ENCODE measurements around the gene ARAP2.

ARAP2 gene

DNA sequence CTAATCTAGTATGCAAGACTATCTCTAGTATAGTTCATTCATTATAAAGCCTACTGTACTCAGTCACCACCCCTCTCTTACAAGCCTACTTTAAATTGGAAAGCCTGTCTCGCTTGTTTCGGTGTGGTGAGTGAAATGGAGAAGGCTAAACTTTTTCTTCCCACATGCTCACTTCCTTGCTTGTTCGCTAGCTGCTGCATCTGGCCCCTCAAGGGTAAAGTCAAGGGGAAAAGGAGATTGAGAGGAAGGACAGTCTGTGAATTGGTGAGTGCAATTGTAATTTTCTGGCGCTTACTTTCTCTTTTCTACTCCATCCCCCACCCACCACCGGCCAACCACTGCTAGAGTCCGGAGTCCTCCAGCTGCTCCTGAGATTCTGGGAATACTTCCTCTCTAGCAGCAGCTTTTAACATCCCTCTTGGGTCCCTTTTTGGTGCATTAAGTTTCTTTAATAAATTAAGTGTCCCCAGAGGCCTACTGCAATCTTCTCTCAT is 12.1 kb upstream of the ARAP2 start:
- Histone ChIP-seq H3K36me3 (ENCODE audit: control insufficient read depth in 2 of 2, insufficient read depth in 2 of 2, low read length in 2 of 2) (no peaks in the 10 kb centered on the region), H3K27me3 (ENCODE audit: control insufficient read depth in 1 of 2, insufficient read depth in 2 of 2, low read length in 2 of 2) (no peaks in the 10 kb centered on the region), H3K9me3 (ENCODE audit: control insufficient read depth in 2 of 2, low read length in 2 of 2) (no peaks in the 10 kb centered on the region), H3K4me1 (ENCODE audit: control insufficient read depth, insufficient read depth, low read length) (no peaks in the 10 kb centered on the region), H3K27ac (ENCODE audit: low read length) (no peak overlapping the region), H3K9ac (ENCODE audit: low read length in 2 of 2) (no peak overlapping the region), H3K4me3 (ENCODE audit: low read length in 2 of 2) (no peak overlapping the region)

DNA sequence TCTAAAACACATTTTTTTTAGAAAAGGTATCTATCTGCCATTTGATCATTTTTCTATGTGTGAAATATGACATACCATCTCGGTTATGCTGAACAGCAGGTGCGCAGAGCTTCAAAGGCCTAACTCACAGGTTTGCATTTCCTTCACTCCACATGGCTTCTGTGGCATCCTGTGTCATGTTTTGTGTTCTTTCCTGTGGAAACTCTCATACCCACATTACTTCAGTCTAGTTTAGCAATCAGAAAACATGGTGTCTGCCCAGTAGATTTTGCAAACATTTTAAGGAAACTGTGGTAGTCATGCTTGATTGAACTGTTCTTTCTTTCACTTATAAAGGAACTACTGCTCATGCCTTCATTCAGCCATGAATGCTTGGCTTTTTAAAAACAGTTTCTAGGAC is 11.3 kb upstream of the ARAP2 start:
- Histone ChIP-seq H3K4me3 (ENCODE audit: low read length in 2 of 2) (no peak overlapping the region), H3K9ac (ENCODE audit: low read length in 2 of 2) (no peak overlapping the region), H3K27me3 (ENCODE audit: control insufficient read depth in 1 of 2, insufficient read depth in 2 of 2, low read length in 2 of 2) (no peaks in the 10 kb centered on the region), H3K4me1 (ENCODE audit: control insufficient read depth, insufficient read depth, low read length) (no peaks in the 10 kb centered on the region), H3K36me3 (ENCODE audit: control insufficient read depth in 2 of 2, insufficient read depth in 2 of 2, low read length in 2 of 2) (no peaks in the 10 kb centered on the region), H3K27ac (ENCODE audit: low read length) (no peak overlapping the region), H3K9me3 (ENCODE audit: control insufficient read depth in 2 of 2, low read length in 2 of 2) (no peaks in the 10 kb centered on the region)

DNA sequence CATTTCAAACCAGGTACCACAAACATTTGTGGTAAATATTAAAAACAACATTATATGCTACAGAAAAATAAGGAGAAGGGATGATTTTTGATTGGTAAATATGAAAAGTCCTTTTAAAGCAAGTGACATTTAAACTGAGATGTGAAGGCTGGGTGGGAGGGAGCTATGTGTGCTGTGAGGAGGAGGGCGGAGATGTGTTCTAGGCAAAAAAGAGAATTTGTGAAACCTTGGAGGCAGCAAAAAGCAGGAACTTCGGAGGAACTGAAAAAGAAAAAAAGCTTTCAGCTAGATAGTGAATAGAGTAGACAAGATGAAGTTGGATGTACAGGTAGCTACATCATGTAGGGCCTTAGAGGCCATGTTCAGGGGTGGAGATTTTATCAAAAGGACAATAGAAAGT is 10.1 kb upstream of the ARAP2 start:
- H3K36me3 ChIP-seq (ENCODE audit: control insufficient read depth in 2 of 2, insufficient read depth in 2 of 2, low read length in 2 of 2), result no peaks in the 10 kb centered on the region
- no peak overlapping the region for H3K27ac ChIP-seq (ENCODE audit: low read length)
- no peaks in the 10 kb centered on the region for H3K4me1 ChIP-seq (ENCODE audit: control insufficient read depth, insufficient read depth, low read length)
- no peaks in the 10 kb centered on the region for H3K9me3 ChIP-seq (ENCODE audit: control insufficient read depth in 2 of 2, low read length in 2 of 2)
- H3K9ac ChIP-seq (ENCODE audit: low read length in 2 of 2), result no peak overlapping the region
- no peaks in the 10 kb centered on the region for H3K27me3 ChIP-seq (ENCODE audit: control insufficient read depth in 1 of 2, insufficient read depth in 2 of 2, low read length in 2 of 2)
- no peak overlapping the region for H3K4me3 ChIP-seq (ENCODE audit: low read length in 2 of 2)

DNA sequence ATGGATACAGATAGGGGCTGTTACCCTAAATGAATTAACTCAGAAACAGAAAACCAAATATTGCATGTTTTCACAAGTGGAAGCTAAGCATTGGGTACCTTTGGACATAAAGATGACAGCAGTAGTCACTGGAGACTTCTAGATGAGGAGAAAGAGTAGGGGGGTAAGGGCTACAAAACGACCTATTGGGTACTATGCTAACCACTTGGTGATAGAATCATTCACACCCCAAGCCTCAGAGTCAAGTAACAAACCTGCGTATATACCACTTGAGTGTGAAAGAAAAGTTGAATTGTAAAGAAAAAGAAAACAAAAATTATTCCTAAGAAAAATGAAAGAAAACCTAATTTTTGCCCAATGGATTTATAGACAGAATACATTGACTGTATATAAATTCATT is 7.7 kb upstream of the ARAP2 start:
- Histone ChIP-seq H3K9me3 (ENCODE audit: control insufficient read depth in 2 of 2, low read length in 2 of 2) (no peaks in the 10 kb centered on the region), H3K36me3 (ENCODE audit: control insufficient read depth in 2 of 2, insufficient read depth in 2 of 2, low read length in 2 of 2) (no peaks in the 10 kb centered on the region), H3K9ac (ENCODE audit: low read length in 2 of 2) (no peak overlapping the region), H3K27ac (ENCODE audit: low read length) (no peak overlapping the region), H3K4me1 (ENCODE audit: control insufficient read depth, insufficient read depth, low read length) (no peaks in the 10 kb centered on the region), H3K27me3 (ENCODE audit: control insufficient read depth in 1 of 2, insufficient read depth in 2 of 2, low read length in 2 of 2) (no peaks in the 10 kb centered on the region), H3K4me3 (ENCODE audit: low read length in 2 of 2) (no peak overlapping the region)

DNA sequence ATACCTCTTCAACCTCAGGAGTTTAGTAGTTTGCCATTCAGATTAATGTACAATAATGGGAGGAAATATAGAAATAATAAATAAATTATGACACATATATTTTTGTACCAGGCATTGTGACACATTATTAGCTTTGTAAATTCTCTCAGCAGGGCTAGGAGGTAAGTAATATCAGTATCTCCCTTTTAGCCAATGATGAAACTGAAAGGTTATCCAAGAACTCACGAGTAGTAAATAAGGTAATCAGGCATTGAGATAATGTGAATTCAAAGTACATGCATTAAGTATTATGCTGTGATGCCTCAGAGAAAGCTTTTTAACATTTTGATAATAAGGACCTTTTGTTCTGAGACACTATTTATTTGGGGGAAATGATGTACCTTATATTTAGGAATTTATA is 5.3 kb upstream of the ARAP2 start:
- Histone ChIP-seq H3K27ac (ENCODE audit: low read length) (no peak overlapping the region), H3K9ac (ENCODE audit: low read length in 2 of 2) (no peak overlapping the region), H3K27me3 (ENCODE audit: control insufficient read depth in 1 of 2, insufficient read depth in 2 of 2, low read length in 2 of 2) (peaks cover 2 to 3% of the 10 kb centered on the region in 2 donors), H3K36me3 (ENCODE audit: control insufficient read depth in 2 of 2, insufficient read depth in 2 of 2, low read length in 2 of 2) (no peaks in the 10 kb centered on the region), H3K4me3 (ENCODE audit: low read length in 2 of 2) (no peak overlapping the region), H3K9me3 (ENCODE audit: control insufficient read depth in 2 of 2, low read length in 2 of 2) (no peaks in the 10 kb centered on the region), H3K4me1 (ENCODE audit: control insufficient read depth, insufficient read depth, low read length) (no peaks in the 10 kb centered on the region)

DNA sequence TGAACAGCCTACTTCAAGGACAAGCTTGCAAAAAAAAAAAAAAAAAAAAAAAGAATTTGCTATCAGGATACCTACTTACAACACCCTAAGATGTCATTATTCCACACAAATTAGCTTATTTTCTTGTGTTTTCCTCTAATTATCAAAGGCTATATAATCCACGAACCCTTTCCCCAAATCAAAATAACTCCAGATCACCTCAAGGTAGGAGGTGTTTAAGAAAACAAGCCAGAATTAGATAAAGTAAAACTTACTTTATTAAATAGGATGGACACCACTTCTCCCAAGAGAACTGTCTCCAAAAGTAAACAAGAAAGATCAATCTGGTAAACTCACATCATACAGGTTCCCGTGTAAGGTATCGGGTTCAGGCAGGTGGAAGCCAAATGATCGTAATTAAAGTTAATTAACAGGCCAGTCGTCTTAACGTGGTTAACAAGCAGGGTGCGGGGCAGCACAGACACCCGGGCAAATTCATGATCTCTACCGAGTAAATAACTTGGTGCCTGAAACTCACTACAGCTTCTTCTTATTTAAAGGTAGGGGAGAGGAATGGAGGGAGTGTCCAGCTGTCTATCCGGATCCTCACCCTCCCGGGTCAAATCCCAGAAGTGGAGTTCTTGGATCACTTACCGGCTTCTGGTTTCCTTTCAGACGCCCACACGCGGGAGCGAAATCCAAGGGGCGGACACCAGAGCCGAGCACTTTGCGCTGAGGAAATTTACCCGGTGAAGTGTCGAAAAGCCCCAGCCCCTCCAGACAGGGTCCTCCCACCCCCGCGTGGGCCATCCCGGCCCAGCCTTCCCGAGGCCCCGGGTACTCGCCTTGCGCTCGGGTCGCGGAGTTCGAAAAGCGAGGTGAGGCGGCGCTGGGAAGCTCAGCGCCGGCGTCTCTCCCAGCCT is 708 bp downstream of the ARAP2 start:
- H3K27me3 ChIP-seq (ENCODE audit: control insufficient read depth in 1 of 2, insufficient read depth in 2 of 2, low read length in 2 of 2), result peaks cover 2 to 6% of the 10 kb centered on the region in 2 donors
- no peaks in the 10 kb centered on the region for H3K9me3 ChIP-seq (ENCODE audit: control insufficient read depth in 2 of 2, low read length in 2 of 2)
- H3K4me1 ChIP-seq (ENCODE audit: control insufficient read depth, insufficient read depth, low read length), result no peaks in the 10 kb centered on the region
- no peaks in the 10 kb centered on the region for H3K36me3 ChIP-seq (ENCODE audit: control insufficient read depth in 2 of 2, insufficient read depth in 2 of 2, low read length in 2 of 2)
- no peak overlapping the region for H3K27ac ChIP-seq (ENCODE audit: low read length)
- peak overlapping the region; percentile 41 to 43 for H3K9ac ChIP-seq (ENCODE audit: low read length in 2 of 2)
- H3K4me3 ChIP-seq (ENCODE audit: low read length in 2 of 2), result peak overlapping the region; percentile 60 to 67

DNA sequence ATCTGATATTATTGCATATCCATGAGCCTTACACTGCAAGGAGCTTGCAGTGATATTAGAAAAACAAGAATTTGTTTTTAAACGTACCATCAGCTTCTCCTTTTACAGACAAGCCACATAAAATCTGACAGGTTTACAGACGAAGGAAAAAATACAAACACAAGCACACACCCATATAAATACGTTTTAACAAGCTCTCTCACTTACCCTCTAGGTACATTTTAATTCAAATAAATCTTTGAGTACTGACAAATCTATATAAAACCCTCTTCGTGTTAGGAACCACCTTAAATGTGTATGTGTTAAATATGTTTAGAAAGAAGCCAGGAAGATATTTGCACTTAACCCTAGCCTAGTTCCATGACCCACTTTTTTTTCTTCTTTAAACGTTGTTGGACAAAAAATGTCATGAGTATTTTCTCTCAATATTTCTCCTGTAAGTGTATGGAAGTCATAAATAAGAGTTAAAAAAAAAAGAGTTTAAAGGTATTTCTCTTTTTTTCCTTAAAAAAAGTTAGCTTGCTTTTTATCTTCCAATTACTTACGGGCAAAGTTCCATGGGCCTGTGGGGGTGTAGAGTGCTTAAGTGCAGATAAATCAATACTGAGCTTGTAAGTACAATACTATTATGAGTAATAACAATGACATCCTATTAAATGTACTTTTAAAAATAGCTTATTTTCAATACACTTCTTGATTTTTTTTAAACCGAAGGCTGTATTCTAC is 1.5 kb downstream of the ARAP2 start:
- no peaks in the 10 kb centered on the region for H3K9me3 ChIP-seq (ENCODE audit: control insufficient read depth in 2 of 2, low read length in 2 of 2)
- H3K27ac ChIP-seq (ENCODE audit: low read length), result no peak overlapping the region
- no peaks in the 10 kb centered on the region for H3K4me1 ChIP-seq (ENCODE audit: control insufficient read depth, insufficient read depth, low read length)
- peak overlapping the region; percentile 41 to 67 for H3K4me3 ChIP-seq (ENCODE audit: low read length in 2 of 2)
- peak overlapping the region in 1 of 2 donors; percentile 6 for H3K9ac ChIP-seq (ENCODE audit: low read length in 2 of 2)
- peaks cover 2 to 6% of the 10 kb centered on the region in 2 donors for H3K27me3 ChIP-seq (ENCODE audit: control insufficient read depth in 1 of 2, insufficient read depth in 2 of 2, low read length in 2 of 2)
- H3K36me3 ChIP-seq (ENCODE audit: control insufficient read depth in 2 of 2, insufficient read depth in 2 of 2, low read length in 2 of 2), result no peaks in the 10 kb centered on the region

DNA sequence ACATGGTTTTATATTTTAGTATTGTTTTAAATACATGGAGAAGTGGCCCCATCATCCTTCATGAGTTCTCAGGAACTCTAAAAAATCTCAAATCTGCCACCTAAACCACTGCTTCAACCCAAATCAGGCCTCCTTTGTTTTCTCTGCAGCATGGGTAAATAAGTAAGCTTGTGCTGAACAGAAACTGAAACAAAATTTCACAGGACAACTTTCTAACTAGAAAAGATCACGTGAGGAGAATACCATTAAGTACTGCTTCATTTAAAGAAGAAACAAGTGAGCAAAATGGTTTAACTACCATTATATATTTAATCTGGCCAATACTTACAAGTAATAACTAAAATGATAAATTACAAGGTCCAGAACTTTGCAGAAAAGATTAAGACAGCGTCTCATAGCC is 2.5 kb downstream of the ARAP2 start:
- Histone ChIP-seq H3K4me3 (ENCODE audit: low read length in 2 of 2) (peak overlapping the region in 1 of 2 donors; percentile 41), H3K9ac (ENCODE audit: low read length in 2 of 2) (no peak overlapping the region), H3K4me1 (ENCODE audit: control insufficient read depth, insufficient read depth, low read length) (no peaks in the 10 kb centered on the region), H3K27ac (ENCODE audit: low read length) (no peak overlapping the region), H3K9me3 (ENCODE audit: control insufficient read depth in 2 of 2, low read length in 2 of 2) (no peaks in the 10 kb centered on the region), H3K27me3 (ENCODE audit: control insufficient read depth in 1 of 2, insufficient read depth in 2 of 2, low read length in 2 of 2) (peaks cover 2 to 6% of the 10 kb centered on the region in 2 donors), H3K36me3 (ENCODE audit: control insufficient read depth in 2 of 2, insufficient read depth in 2 of 2, low read length in 2 of 2) (no peaks in the 10 kb centered on the region)

DNA sequence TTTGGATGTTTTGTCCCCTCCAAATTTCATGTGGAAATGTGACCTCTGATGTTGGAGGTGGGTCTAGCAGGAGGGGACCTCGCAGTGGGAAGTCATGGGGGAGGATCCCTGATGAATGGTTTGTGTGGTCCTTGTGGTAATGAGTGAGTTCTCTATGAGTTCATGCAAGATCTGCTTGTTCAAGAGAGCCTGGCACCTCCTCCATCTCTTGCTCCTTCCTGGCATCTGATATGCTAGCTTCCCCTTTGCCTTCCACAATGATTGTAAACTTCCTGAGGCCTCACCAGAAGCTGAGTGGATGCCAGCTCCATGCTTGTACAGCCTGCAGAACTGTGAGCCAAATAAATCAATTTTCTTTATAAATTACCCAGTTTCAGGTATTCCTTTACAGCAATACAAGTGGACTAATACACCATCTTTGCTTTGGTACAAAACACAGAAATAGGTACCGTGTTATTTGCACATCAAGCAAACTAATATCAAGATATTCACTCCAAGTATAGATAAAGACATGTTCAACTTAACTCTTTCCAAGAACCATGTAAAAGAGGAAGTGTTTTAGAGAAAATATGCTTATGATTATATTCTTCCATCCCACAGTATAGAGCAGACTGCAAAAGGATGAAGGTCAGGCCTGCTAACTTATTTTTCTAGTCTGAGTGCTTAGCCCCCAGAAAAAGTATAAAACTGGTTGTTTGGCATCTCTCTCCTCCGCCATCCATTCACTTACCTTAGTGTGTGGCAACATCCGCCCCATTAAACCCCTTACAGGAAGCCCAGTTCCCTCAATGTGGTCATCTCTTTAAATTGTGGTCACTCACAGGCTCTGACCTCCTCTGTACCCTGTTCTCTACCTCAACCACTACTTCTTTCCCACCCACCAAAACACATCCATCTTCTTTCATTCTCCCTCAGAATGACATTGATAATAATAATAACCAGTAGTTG is 6.7 kb downstream of the ARAP2 start:
- Histone ChIP-seq H3K4me1 (ENCODE audit: control insufficient read depth, insufficient read depth, low read length) (no peaks in the 10 kb centered on the region), H3K9ac (ENCODE audit: low read length in 2 of 2) (no peak overlapping the region), H3K4me3 (ENCODE audit: low read length in 2 of 2) (no peak overlapping the region), H3K27me3 (ENCODE audit: control insufficient read depth in 1 of 2, insufficient read depth in 2 of 2, low read length in 2 of 2) (no peaks in the 10 kb centered on the region), H3K27ac (ENCODE audit: low read length) (no peak overlapping the region), H3K36me3 (ENCODE audit: control insufficient read depth in 2 of 2, insufficient read depth in 2 of 2, low read length in 2 of 2) (no peaks in the 10 kb centered on the region), H3K9me3 (ENCODE audit: control insufficient read depth in 2 of 2, low read length in 2 of 2) (no peaks in the 10 kb centered on the region)

DNA sequence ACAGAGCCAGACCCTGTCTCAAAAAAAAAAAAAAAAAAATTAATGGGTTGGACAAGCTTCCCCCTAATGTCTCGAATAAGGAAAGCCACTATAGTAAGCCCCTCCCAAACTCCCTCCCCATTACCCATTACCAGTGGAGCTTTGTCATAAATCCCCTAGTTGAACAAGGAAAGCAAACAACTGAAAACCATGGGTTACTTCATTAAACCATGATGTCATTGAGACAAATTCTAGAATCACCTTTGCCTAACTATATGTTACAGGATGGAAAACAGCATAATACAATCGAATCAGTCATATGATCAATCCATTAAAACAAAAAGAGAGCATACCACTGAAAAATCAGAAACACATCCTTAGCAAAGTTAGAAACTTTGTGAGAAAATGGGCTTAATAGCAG is 8.2 kb downstream of the ARAP2 start:
- Histone ChIP-seq H3K36me3 (ENCODE audit: control insufficient read depth in 2 of 2, insufficient read depth in 2 of 2, low read length in 2 of 2) (no peaks in the 10 kb centered on the region), H3K9me3 (ENCODE audit: control insufficient read depth in 2 of 2, low read length in 2 of 2) (no peaks in the 10 kb centered on the region)

More for the DNA sequence above, 8.2 kb downstream of the ARAP2 start:
- Histone ChIP-seq H3K4me3 (ENCODE audit: low read length in 2 of 2) (no peak overlapping the region), H3K9ac (ENCODE audit: low read length in 2 of 2) (no peak overlapping the region), H3K4me1 (ENCODE audit: control insufficient read depth, insufficient read depth, low read length) (no peaks in the 10 kb centered on the region), H3K27me3 (ENCODE audit: control insufficient read depth in 1 of 2, insufficient read depth in 2 of 2, low read length in 2 of 2) (no peaks in the 10 kb centered on the region), H3K27ac (ENCODE audit: low read length) (no peak overlapping the region)

Measured in stomach smooth muscle (tissue), 2 donors.